Mucosa of descending colon (tissue), 3 donors: ENCODE data around the gene PRR3. TPM values are rescaled to one million over a fixed set of nuclear protein-coding genes. Genes with fewer than 3 reads are reported as not detected.
"Not testable (repeated sequence)": the region's sequence is repeated elsewhere in the genome, so short reads cannot be mapped to it uniquely, and the experiment has no call there.

Experiments
- ATAC-seq: fragments of 200-7000 bp; cut with Tn5 transposase; one replicate; pipeline ENCODE4 v1.9.1; 2020; ENCODE audit warnings: mild to moderate bottlenecking, moderate library complexity
- DNase-seq, 3 donors: peaks; one replicate each; pipeline ENCODE4 v3.0.0-alpha.2; 2020
- H3K36me3 ChIP-seq: fragments of 200-600 bp; one replicate; pipeline ENCODE4 v1.8.0; 2021; ENCODE audit warnings: low read depth, mild to moderate bottlenecking
- H3K4me1 ChIP-seq: fragments of 200-600 bp; one replicate; pipeline ENCODE4 v1.8.0; 2021; ENCODE audit warnings: low read depth, mild to moderate bottlenecking
- H3K4me3 ChIP-seq: fragments of 200-600 bp; one replicate; pipeline ENCODE4 v1.8.0; 2021; ENCODE audit warnings: mild to moderate bottlenecking
- H3K9me3 ChIP-seq: fragments of 200-600 bp; one replicate; pipeline ENCODE4 v1.8.0; 2021; ENCODE audit warnings: mild to moderate bottlenecking
- CTCF ChIP-seq: fragments of 200-600 bp; IDR thresholded peaks from one replicate; pipeline ENCODE4 v1.8.0; 2022; ENCODE audit warnings: antibody characterized with exemption, mild to moderate bottlenecking
- intact Hi-C, 2 donors: fragments of 100-400 bp; cut with DNase I in 1 of 2; cut with micrococcal nuclease in 1 of 2; formaldehyde crosslinking; loops; one replicate each; pipeline versions ENCODE4 v1.11.0 to v1.11.1; 2022; cut with DNase I, micrococcal nuclease
- total RNA-seq, 3 donors: library from RNA; stranded (reverse); fragmentation: NEBNext Ultra II Directional in 2 of 3; extraction: Animal tissue kit (Norgen Biotek cat#: 25700) in 2 of 3; gene quantifications; one replicate each; pipeline versions ENCODE4 v1.2.1 to v1.2.4, GENCODE V29; 2021 to 2023
- donor health status: DM: no; HTN: no; CAD: no; lungs with moderate emphysema.
- donor health status: DM: no; HTN: no; CAD: no.
- donor health status: DM: no; HTN: yes; CAD: no.

Gene PRR3
- total RNA-seq, 3 donors from 2014 or later = 4.6 to 9.7 (median 5.9) TPM

- no peaks in the 10 kb centered on the region for H3K9me3 ChIP-seq
- ATAC-seq = no peak
- intact Hi-C loops = no loop called here
- peaks cover 16% of the 10 kb centered on the region for H3K36me3 ChIP-seq
- no peaks in the 10 kb centered on the region for H3K4me1 ChIP-seq
- TF ChIP-seq CTCF = no peak
- H3K4me3 ChIP-seq = no peak overlapping the region
- DNase-seq = no peak
These were observed 33.4 kb downstream of the PRR3 start for GRCh38 chr6:30590509-30590908.

- intact Hi-C loops = no loop called here
- peak; percentile 20 for ATAC-seq
- TF ChIP-seq CTCF = no peak
- Histone ChIP-seq H3K4me3 (no peak overlapping the region), H3K9me3 (no peaks in the 10 kb centered on the region), H3K4me1 (no peaks in the 10 kb centered on the region), H3K36me3 (peaks cover 11% of the 10 kb centered on the region)
- no peak for DNase-seq
These were observed 33.9 kb downstream of the PRR3 start for GRCh38 chr6:30591008-30591407.

- Histone ChIP-seq H3K36me3 (peaks cover 9% of the 10 kb centered on the region), H3K4me1 (no peaks in the 10 kb centered on the region), H3K9me3 (no peaks in the 10 kb centered on the region), H3K4me3 (no peak overlapping the region)
- DNase-seq = no peak
- ATAC-seq = no peak
- no peak for TF ChIP-seq CTCF
- intact Hi-C loops = no loop called here
These were observed 35.2 kb downstream of the PRR3 start for GRCh38 chr6:30592287-30592686.

- not testable (repeated sequence) for H3K4me3 ChIP-seq, H3K9me3 ChIP-seq, H3K4me1 ChIP-seq, H3K36me3 ChIP-seq
- DNase-seq (peak in 2 of 3 donors; percentile 69 to 96), ATAC-seq (peak; percentile 88)
- intact Hi-C loops = loop anchor here in 1 of 2 donors (5.0 kb wide), 1 partner anchor 115 kb away; no protein-coding TSS in a partner anchor
- peak; percentile 42 for TF ChIP-seq CTCF
These were observed 40.4 kb downstream of the PRR3 start for GRCh38 chr6:30597315-30598144.

- Histone ChIP-seq H3K4me1 (no peaks in the 10 kb centered on the region), H3K9me3 (no peaks in the 10 kb centered on the region), H3K36me3 (peaks cover 21% of the 10 kb centered on the region), H3K4me3 (no peak overlapping the region)
- intact Hi-C loops = loop anchor here in 1 of 2 donors (5.0 kb wide), 1 partner anchor 117 kb away; no protein-coding TSS in a partner anchor
- DNase-seq (no peak), ATAC-seq (no peak)
- TF ChIP-seq CTCF = no peak
These were observed 42.0 kb downstream of the PRR3 start for GRCh38 chr6:30598912-30599624.
